ENCODE measurements around the gene B4GALT3.

Gene B4GALT3

GRCh38 chr1:161171191-161171590 is 6.1 kb downstream of the B4GALT3 start:
- intact Hi-C loops (cut with DNase I): no loop called here
- DNase-seq: no peak

- intact Hi-C loops (cut with DNase I): no loop called here
- DNase-seq: no peak
These were observed 8.4 kb downstream of the B4GALT3 start for GRCh38 chr1:161168906-161169305.

GRCh38 chr1:161166669-161167548 is 10.4 kb downstream of the B4GALT3 start:
- intact Hi-C loops (cut with DNase I): no loop called here
- peak in 6 of 42 donors; percentile 20 to 46 (median 37) for DNase-seq

GRCh38 chr1:161165742-161166668 is 11.3 kb downstream of the B4GALT3 start, which contains the start of gene PPOX:
PPOX (plus strand) TSS chr1:161166426; CDS start chr1:161166848, 422 bp downstream.
- intact Hi-C loops (cut with DNase I): no loop called here
- peak; percentile 94 to 99 (median 98) for DNase-seq

GRCh38 chr1:161164901-161165610 is 12.3 kb downstream of the B4GALT3 start:
- intact Hi-C loops (cut with DNase I): no loop called here

GRCh38 chr1:161163793-161164192 is 13.5 kb downstream of the B4GALT3 start:
- no peak for DNase-seq
- intact Hi-C loops (cut with DNase I): no loop called here

More at GRCh38 chr1:161164901-161165610, 12.3 kb downstream of the B4GALT3 start:
- no peak for DNase-seq

GRCh38 chr1:161162806-161163205 is 14.5 kb downstream of the B4GALT3 start:
- intact Hi-C loops (cut with DNase I): no loop called here
- DNase-seq: peak in 1 of 42 donors; percentile 18

- intact Hi-C loops (cut with DNase I): no loop called here
- DNase-seq: peak in 1 of 42 donors; percentile 12
These were observed 15.3 kb downstream of the B4GALT3 start for GRCh38 chr1:161162052-161162451.

GRCh38 chr1:161161652-161162051 is 15.7 kb downstream of the B4GALT3 start:
- intact Hi-C loops (cut with DNase I): no loop called here
- peak in 1 of 42 donors; percentile 3 for DNase-seq

- intact Hi-C loops (cut with DNase I): no loop called here
- DNase-seq: peak in 1 of 42 donors; percentile 33
These were observed 16.6 kb downstream of the B4GALT3 start for GRCh38 chr1:161160671-161161145.

GRCh38 chr1:161159913-161160243 is 17.4 kb downstream of the B4GALT3 start:
- peak in 1 of 42 donors; percentile 16 for DNase-seq
- intact Hi-C loops (cut with DNase I): no loop called here

GRCh38 chr1:161159087-161159912 is 18.0 kb downstream of the B4GALT3 start, which contains the start of gene USP21:
USP21 (plus strand) TSS chr1:161159500; CDS start chr1:161160641, 1,141 bp downstream.
- intact Hi-C loops (cut with DNase I): no loop called here
- DNase-seq: peak; percentile 88 to 98 (median 95)

GRCh38 chr1:161158316-161159010 is 18.8 kb downstream of the B4GALT3 start:
- peak in 1 of 42 donors; percentile 16 for DNase-seq
- intact Hi-C loops (cut with DNase I): no loop called here

- DNase-seq: peak in 1 of 42 donors; percentile 1
- intact Hi-C loops (cut with DNase I): no loop called here
These were observed 19.4 kb downstream of the B4GALT3 start for GRCh38 chr1:161157867-161158266.

- intact Hi-C loops (cut with DNase I): no loop called here
These were observed 23.5 kb downstream of the B4GALT3 start, which contains the start of gene UFC1 for GRCh38 chr1:161153682-161154337. UFC1 (plus strand) TSS chr1:161153978; CDS start chr1:161153998, 20 bp downstream.

GRCh38 chr1:161153176-161153575 is 24.1 kb downstream of the B4GALT3 start:
- intact Hi-C loops (cut with DNase I): no loop called here
- no peak for DNase-seq

More at GRCh38 chr1:161153682-161154337, 23.5 kb downstream of the B4GALT3 start, which contains the start of gene UFC1:
- DNase-seq: peak; percentile 66 to 93 (median 85)

GRCh38 chr1:161145832-161146231 is 31.5 kb downstream of the B4GALT3 start:
- intact Hi-C loops (cut with DNase I): no loop called here
- no peak for DNase-seq

Data from head of caudate nucleus (tissue), 42 donors.